Mucosa of descending colon (tissue), 3 donors: ENCODE data around the gene SEMA6A. TPM values are rescaled to one million over a fixed set of nuclear protein-coding genes. Genes with fewer than 3 reads are reported as not detected.

ENCODE experiments used
- ATAC-seq: fragments of 200-7000 bp; cut with Tn5 transposase; one replicate; pipeline ENCODE4 v1.9.1; 2020; ENCODE audit warnings: mild to moderate bottlenecking, moderate library complexity
- DNase-seq, 3 donors: peaks; one replicate each; pipeline ENCODE4 v3.0.0-alpha.2; 2020
- H3K36me3 ChIP-seq: fragments of 200-600 bp; one replicate; pipeline ENCODE4 v1.8.0; 2021; ENCODE audit warnings: low read depth, mild to moderate bottlenecking
- H3K4me1 ChIP-seq: fragments of 200-600 bp; one replicate; pipeline ENCODE4 v1.8.0; 2021; ENCODE audit warnings: low read depth, mild to moderate bottlenecking
- H3K4me3 ChIP-seq: fragments of 200-600 bp; one replicate; pipeline ENCODE4 v1.8.0; 2021; ENCODE audit warnings: mild to moderate bottlenecking
- H3K9me3 ChIP-seq: fragments of 200-600 bp; one replicate; pipeline ENCODE4 v1.8.0; 2021; ENCODE audit warnings: mild to moderate bottlenecking
- intact Hi-C, 2 donors: fragments of 100-400 bp; cut with DNase I in 1 of 2; cut with micrococcal nuclease in 1 of 2; formaldehyde crosslinking; loops; one replicate each; pipeline versions ENCODE4 v1.11.0 to v1.11.1; 2022; cut with DNase I, micrococcal nuclease
- total RNA-seq, 3 donors: library from RNA; stranded (reverse); fragmentation: NEBNext Ultra II Directional in 2 of 3; extraction: Animal tissue kit (Norgen Biotek cat#: 25700) in 2 of 3; gene quantifications; one replicate each; pipeline versions ENCODE4 v1.2.1 to v1.2.4, GENCODE V29; 2021 to 2023
- TF ChIP-seq, protein P1 (sequence below): fragments of 200-600 bp; IDR thresholded peaks from one replicate; pipeline ENCODE4 v1.8.0; 2022; ENCODE audit warnings: antibody characterized with exemption, mild to moderate bottlenecking
- donor health status: DM: no; HTN: no; CAD: no; lungs with moderate emphysema.
- donor health status: DM: no; HTN: no; CAD: no.
- donor health status: DM: no; HTN: yes; CAD: no.

SEMA6A gene
- total RNA-seq, 3 donors from 2014 or later: 90.0 to 137 (median 106) TPM

DNA sequence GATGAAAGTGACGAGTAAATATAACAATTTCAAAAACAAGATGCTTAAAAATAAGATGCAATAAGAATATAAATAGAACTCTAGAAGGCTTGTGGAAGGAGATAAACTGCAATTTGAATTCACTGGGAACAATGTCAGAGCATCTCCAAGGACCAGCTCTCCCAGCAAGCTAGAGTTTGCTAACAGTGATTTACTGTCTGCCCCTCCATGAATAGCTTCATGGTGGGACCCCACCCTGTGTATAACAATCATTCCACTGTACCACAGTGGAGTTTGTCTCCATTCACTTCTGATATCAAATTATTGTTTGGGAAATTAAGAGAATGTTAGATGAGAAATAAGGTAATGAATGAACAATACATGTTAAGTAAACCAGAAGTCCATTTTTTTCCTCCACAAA lies 7.3 kb upstream of the SEMA6A start:
- no peaks in the 10 kb centered on the region for H3K4me1 ChIP-seq
- no peaks in the 10 kb centered on the region for H3K9me3 ChIP-seq
- DNase-seq: no peak
- no peak overlapping the region for H3K4me3 ChIP-seq
- no peaks in the 10 kb centered on the region for H3K36me3 ChIP-seq
- TF ChIP-seq, protein P1, sequence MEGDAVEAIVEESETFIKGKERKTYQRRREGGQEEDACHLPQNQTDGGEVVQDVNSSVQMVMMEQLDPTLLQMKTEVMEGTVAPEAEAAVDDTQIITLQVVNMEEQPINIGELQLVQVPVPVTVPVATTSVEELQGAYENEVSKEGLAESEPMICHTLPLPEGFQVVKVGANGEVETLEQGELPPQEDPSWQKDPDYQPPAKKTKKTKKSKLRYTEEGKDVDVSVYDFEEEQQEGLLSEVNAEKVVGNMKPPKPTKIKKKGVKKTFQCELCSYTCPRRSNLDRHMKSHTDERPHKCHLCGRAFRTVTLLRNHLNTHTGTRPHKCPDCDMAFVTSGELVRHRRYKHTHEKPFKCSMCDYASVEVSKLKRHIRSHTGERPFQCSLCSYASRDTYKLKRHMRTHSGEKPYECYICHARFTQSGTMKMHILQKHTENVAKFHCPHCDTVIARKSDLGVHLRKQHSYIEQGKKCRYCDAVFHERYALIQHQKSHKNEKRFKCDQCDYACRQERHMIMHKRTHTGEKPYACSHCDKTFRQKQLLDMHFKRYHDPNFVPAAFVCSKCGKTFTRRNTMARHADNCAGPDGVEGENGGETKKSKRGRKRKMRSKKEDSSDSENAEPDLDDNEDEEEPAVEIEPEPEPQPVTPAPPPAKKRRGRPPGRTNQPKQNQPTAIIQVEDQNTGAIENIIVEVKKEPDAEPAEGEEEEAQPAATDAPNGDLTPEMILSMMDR: no peak
- no peak for ATAC-seq
- intact Hi-C loops: no loop called here

- intact Hi-C loops: loop anchor here in 1 of 2 donors (10.0 kb wide), 1 partner anchor 444 kb away; no protein-coding TSS in a partner anchor
- no peaks in the 10 kb centered on the region for H3K9me3 ChIP-seq
- H3K36me3 ChIP-seq: no peaks in the 10 kb centered on the region
- TF ChIP-seq, protein P1: no peak
- no peak overlapping the region for H3K4me3 ChIP-seq
- ATAC-seq (no peak), DNase-seq (no peak)
- H3K4me1 ChIP-seq: no peaks in the 10 kb centered on the region
Observed at GRCh38 chr5:116579144-116579543, 4.5 kb upstream of the SEMA6A start.

- Histone ChIP-seq H3K4me3 (no peak overlapping the region), H3K4me1 (no peaks in the 10 kb centered on the region), H3K9me3 (no peaks in the 10 kb centered on the region), H3K36me3 (no peaks in the 10 kb centered on the region)
- DNase-seq (no peak), ATAC-seq (no peak)
- intact Hi-C loops: loop anchor here in 1 of 2 donors (10.0 kb wide), 1 partner anchor 444 kb away; no protein-coding TSS in a partner anchor
- TF ChIP-seq, protein P1: no peak
Observed at GRCh38 chr5:116578676-116579075, 4.1 kb upstream of the SEMA6A start.

GRCh38 chr5:116577064-116577788 lies 2.6 kb upstream of the SEMA6A start:
- intact Hi-C loops: loop anchor here in 1 of 2 donors (10.0 kb wide), 1 partner anchor 442 kb away; no protein-coding TSS in a partner anchor
- no peak for ATAC-seq
- TF ChIP-seq, protein P1: no peak
- DNase-seq: no peak
- Histone ChIP-seq H3K36me3 (no peaks in the 10 kb centered on the region), H3K4me3 (no peak overlapping the region), H3K9me3 (no peaks in the 10 kb centered on the region), H3K4me1 (no peaks in the 10 kb centered on the region)

- no peaks in the 10 kb centered on the region for H3K4me1 ChIP-seq
- peak; percentile 46 for ATAC-seq
- intact Hi-C loops: loop anchor here in 1 of 2 donors (10.0 kb wide), 1 partner anchor 441 kb away; no protein-coding TSS in a partner anchor
Observed at GRCh38 chr5:116576053-116576713, 1.6 kb upstream of the SEMA6A start.

More at GRCh38 chr5:116576053-116576713, 1.6 kb upstream of the SEMA6A start:
- TF ChIP-seq, protein P1: peak; percentile 61
- H3K36me3 ChIP-seq: no peaks in the 10 kb centered on the region
- no peak overlapping the region for H3K4me3 ChIP-seq
- DNase-seq: peak; percentile 68 to 80 (median 78)
- H3K9me3 ChIP-seq: no peaks in the 10 kb centered on the region
